CD4-positive, alpha-beta T cell treated with Interleukin-1 beta for 1 hour (primary cell): Measurements from ENCODE around the gene PIM1.
A peak's percentile ranks its signal among the peaks of the same experiment; 100 is the strongest.
"Not testable (repeated sequence)": the region's sequence is repeated elsewhere in the genome, so short reads cannot be mapped to it uniquely, and the experiment has no call there.

Experiments used
- DNase-seq, 2 donors: peaks; one replicate each; pipeline ENCODE4 v3.0.0-alpha.2; 2020 to 2022

The PIM1 gene

GRCh38 chr6:37194886-37195285, 24.9 kb downstream of the PIM1 start:
- DNase-seq: not testable (repeated sequence)

- DNase-seq: not testable (repeated sequence)
Observed at GRCh38 chr6:37196451-37196850, 26.5 kb downstream of the PIM1 start.

DNA sequence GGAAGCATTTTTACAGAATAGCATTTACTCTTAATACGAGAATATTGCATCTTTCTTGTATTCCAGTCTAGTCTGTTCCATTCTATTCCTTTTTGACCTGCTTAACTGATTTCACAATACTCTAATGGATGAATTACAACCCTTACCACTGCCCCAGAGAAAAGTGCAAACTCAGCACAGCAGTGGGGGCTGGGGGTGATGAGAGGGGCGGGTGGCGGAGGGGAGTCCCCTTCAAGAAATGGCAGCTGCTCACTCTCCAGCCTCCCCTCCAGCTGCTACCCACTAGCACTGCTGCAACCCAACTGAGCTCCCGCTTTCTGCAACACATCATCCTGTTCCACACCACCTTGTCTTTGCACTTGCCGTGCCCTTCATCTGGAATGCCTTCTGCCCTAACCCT, 30.1 kb downstream of the PIM1 start:
- no peak for DNase-seq

- DNase-seq: no peak
Observed at GRCh38 chr6:37201726-37202125, 31.8 kb downstream of the PIM1 start.

GRCh38 chr6:37202788-37203491, 33.0 kb downstream of the PIM1 start:
- DNase-seq: no peak

DNA sequence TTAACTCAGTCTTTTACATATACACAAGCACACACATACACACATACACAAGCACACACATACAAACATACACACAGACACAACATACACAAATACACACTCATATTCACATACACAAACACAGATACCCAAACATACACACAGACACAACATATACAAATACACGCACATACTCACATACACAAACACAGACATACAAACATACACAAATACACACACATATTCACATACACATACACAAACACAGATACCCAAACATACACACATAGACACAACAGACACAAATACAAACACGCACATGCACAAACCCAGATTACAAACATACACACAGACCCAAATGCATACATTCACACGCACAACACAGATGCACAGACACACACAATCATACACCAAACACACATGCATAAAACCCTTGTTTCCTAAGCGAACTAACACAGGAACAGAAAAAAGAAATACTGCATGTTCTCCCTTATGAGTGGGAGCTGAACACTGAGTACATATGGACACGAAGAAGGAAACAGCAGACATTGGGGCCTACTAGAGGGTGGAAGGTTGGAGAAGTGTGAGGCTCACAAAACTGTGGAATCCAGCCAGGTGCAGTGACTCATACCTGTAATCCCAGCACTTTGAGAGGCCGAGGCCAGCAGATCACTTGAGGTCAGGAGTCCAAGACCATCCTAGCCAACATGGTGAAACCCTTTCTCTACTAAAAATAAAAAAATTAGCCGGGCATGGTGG, 34.2 kb downstream of the PIM1 start:
- DNase-seq: no peak

DNA sequence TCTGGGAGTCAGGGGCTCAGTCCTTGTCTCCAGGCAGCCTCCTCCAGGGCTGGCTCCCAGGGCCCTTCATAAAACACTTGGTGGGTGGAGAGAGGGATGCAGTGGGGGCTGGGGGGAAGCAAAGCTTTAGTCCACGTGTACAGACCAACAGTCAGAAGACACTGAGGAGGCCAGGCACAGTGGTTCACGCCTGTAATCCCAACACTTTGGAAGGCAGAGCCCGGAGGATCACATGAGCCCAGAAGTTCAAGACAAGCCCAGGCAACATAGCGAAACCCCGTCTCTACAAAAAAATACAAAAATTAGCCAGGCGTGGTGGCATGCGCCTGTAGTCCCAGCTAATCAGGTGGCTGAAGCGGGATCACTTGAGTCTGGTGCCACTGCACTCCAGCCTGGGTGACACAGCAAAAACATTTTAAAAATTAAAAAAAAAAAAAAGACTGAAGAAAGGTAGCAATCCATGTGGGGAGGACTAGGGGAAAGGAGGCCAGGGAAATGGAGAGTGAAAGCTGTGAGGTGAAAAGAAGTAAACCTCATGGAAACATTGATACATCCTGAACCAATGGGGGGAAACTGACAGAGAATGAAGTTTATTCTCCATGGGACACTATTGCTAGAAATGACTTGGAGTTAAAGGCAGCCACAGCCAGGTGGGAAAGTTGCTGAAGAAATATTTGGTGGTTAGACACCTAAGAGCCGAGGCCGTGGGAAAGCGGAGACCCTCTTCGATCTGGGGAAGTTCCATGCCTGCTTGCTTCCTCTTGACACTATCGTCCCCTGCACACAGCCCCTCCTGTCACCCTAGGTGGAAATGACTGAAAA, 35.4 kb downstream of the PIM1 start:
- DNase-seq: no peak

DNA sequence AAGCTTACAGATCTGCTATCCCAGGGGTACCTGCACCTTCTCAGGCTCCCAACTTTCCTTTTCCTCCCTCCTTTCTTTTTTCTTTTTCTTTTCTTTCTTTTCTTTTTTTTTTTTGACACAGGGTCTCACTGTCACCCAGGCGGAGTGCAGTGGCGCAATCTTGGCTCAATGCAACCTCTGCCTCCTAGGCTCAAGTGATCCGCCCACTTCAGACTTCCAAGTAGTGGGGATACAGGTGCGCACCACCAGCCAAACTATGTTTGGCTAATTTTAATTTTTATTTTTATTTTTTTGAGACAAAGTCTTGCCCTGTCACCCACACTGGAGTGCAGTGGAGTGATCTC, 36.0 kb downstream of the PIM1 start:
- no peak for DNase-seq

- DNase-seq: no peak
Observed at GRCh38 chr6:37206622-37207021, 36.7 kb downstream of the PIM1 start.

DNA sequence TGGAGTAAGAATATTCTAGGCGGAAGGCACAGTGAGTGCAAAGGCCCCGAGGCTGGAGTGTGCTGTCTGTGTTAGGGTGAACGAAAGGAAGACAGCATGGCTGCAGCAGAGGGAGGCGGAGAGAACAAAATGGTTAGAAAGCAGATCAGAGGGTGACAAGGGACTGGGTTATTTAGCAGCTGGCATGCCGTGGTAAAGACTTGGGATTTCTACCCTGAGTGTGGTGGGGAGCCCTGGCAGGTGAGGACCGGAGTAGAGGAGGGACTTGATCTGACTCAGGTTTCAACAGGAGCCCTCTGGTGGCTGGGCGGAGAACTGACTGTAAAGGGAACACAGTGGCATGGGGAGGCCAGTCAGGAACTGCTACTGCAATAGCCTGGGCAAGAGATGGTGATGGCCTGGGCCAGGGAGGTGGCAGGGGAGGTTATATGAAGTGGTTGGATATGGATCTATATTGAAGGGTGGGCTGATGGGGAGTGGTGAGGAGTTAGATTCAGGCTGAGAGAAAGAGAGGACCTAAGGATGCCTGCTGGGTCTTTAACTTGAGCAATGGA, 38.0 kb downstream of the PIM1 start:
- DNase-seq: peak; percentile 89 to 92

GRCh38 chr6:37208793-37209192, 38.8 kb downstream of the PIM1 start:
- no peak for DNase-seq

- DNase-seq: peak; percentile 55 to 73
Observed at GRCh38 chr6:37209461-37210205, 39.7 kb downstream of the PIM1 start.

- peak; percentile 73 to 87 for DNase-seq
Observed at GRCh38 chr6:37210313-37210968, 40.5 kb downstream of the PIM1 start.

DNA sequence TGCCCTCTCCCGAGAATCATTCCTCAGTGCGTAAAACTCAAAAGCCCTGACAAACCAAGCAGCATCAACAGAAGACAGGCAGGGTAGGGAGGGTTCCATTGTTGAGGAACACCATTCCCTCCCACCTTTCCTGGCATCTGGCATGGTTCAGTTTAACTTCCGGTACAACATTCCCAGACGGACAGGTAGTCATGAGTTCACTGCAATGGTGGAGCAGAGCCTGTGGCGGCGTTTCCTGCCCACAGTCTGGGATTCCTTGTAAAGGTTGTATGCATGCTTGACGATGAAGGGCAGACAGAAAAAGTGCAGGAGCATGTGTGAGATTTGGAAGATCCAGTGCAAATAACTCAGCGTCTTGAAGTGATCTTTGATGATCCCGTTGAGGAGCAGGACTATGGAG, 42.3 kb downstream of the PIM1 start:
- DNase-seq: no peak

GRCh38 chr6:37218061-37218460, 48.1 kb downstream of the PIM1 start:
- no peak for DNase-seq

DNA sequence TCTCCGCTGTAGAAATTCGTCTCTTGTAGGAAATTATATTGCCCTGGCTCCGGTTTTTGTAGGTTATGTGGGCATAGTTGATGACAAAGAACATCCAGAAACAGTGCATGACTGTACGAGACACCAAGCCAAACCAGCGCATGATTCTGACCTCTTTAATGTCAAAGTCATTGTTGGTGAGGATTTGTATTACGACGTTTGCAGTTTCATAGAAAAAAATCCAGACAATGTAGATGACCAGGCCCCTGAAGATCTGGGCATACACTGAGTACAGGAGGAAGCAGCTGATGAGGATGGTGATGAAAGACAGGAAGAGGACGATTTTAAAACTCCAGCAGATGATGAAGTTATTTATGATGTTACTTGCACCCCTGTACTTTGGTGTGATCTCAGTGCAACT, 48.6 kb downstream of the PIM1 start:
- no peak for DNase-seq

DNA sequence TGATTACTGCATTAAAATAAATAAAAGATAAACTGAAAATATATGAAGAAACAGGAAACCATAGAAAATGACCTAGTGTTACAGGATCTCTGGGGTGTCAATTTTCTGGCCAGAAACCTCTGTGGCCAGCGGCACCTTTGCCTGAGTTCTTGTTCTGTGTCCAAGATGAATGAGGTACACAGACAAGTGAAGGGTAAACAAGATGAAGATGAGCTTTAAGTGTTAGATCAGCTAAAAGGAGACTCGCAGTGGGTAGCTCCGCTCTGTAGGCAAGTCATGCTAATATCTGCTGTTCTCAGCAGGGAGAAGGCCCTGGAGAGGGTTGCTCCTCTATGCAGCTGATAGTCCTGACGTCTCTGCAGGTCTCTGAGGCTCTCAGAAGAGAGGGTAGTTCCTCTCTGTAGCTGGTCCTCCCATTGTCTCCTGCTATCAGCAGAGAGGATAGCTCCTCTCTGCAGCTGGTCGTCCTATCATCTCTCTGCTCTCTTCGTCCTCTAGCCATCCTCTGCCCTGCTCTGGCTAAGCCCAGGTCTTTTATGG, 51.7 kb downstream of the PIM1 start:
- no peak for DNase-seq

DNA sequence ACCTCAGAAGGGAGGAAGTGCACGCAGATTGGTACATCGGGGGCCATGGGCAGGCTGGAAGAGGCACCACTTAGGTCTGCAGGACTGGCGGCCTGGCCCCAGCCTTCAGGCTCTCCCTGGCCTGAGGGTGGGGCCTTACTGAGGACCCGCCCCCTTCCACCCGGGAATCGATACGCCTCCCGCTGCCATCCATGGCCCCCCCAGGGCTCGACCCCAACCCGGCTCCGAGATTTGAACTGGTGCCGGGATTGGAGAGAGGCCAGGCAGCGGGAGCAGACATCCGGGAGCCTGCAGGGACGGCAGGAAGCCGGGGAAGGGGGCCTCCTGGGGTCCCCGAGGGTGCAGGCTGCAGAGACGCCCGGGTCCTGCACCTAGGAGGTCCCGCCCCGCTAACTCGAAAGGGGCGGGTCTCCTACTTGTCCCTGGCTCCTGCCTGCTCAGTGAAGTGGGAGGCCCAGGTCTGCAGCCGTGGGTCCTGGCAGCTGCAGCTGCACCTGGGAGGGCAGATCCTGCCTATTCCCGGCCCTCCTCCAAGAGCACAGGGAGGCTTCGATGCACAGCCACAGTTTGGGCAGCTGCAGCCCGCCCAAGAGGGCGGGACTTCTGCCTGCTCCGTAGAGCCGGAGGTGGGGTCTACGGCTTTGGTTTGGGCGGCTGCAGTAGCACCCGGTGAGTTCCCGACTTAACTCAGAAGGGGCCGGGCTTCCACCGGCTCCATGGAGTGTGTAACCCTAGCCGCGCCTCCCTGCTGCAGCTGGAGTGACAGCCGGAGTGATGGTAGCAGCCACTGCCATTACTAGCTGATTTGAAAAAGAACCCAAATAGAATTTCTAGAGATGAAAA, 52.4 kb downstream of the PIM1 start:
- peak; percentile 63 to 67 for DNase-seq

- DNase-seq: no peak
Observed at GRCh38 chr6:37222992-37223391, 53.0 kb downstream of the PIM1 start.
